Neutrophil (primary cell): Measurements from ENCODE around the gene TOR1B.
A peak's percentile ranks its signal among the peaks of the same experiment; 100 is the strongest.

Experiments
- H3K27ac ChIP-seq: fragments of 200-600 bp; sonication (generic); 2 replicates; pipeline ENCODE4 v1.5.1; 2016; ENCODE audit warnings: mild to moderate bottlenecking, moderate library complexity
- H3K27me3 ChIP-seq: fragments of 200-600 bp; sonication (generic); 2 replicates; pipeline ENCODE4 v1.6.0; 2016; ENCODE audit warnings: mild to moderate bottlenecking
- H3K36me3 ChIP-seq: fragments of 200-600 bp; sonication (generic); 2 replicates; pipeline ENCODE4 v1.5.1; 2017
- H3K4me1 ChIP-seq, 2 experiments: fragments of 200-600 bp in 1 of 2; sonication (generic) in 1 of 2; 1 replicate in 1 of 2; 2 replicates in 1 of 2; pipeline versions ENCODE4 v1.5.1 to v1.6.1; 2013 to 2016; ENCODE audit warnings: low read depth in 1 of 2, low read length in 1 of 2, mild to moderate bottlenecking in 1 of 2, moderate library complexity in 1 of 2; ENCODE audit not compliant: control insufficient read depth in 1 of 2, insufficient read depth in 1 of 2
- H3K4me3 ChIP-seq, 2 experiments: fragments of 200-600 bp in 1 of 2; sonication (generic) in 1 of 2; 1 replicate in 1 of 2; 2 replicates in 1 of 2; pipeline ENCODE4 v1.5.1; 2013 to 2016; ENCODE audit warnings: low read depth in 1 of 2, low read length in 1 of 2, mild to moderate bottlenecking in 1 of 2, moderate library complexity in 1 of 2
- H3K9me3 ChIP-seq: fragments of 200-600 bp; sonication (generic); 2 replicates; pipeline ENCODE4 v1.5.1; 2016
- CTCF ChIP-seq: fragments of 200-600 bp; sonication (generic); IDR thresholded peaks from 2 replicates; pipeline ENCODE4 v1.5.1; 2016; ENCODE audit warnings: antibody characterized with exemption

Gene TOR1B

GRCh38 chr9:129822898-129823541, 20.0 kb downstream of the TOR1B start:
- Histone ChIP-seq H3K27ac (peak overlapping the region; percentile 86), H3K9me3 (no peaks in the 10 kb centered on the region), H3K36me3 (peaks cover 52% of the 10 kb centered on the region), H3K4me1 (peaks cover 27 to 46% of the 10 kb centered on the region in 2 experiments), H3K27me3 (no peaks in the 10 kb centered on the region), H3K4me3 (peak overlapping the region; percentile 78 to 86)
- TF ChIP-seq CTCF = no peak

GRCh38 chr9:129823542-129823934, 20.6 kb downstream of the TOR1B start:
- Histone ChIP-seq H3K27ac (peak overlapping the region; percentile 86), H3K27me3 (no peaks in the 10 kb centered on the region), H3K36me3 (peaks cover 51% of the 10 kb centered on the region), H3K4me3 (peak overlapping the region; percentile 78 to 86), H3K4me1 (peaks cover 22 to 41% of the 10 kb centered on the region in 2 experiments), H3K9me3 (no peaks in the 10 kb centered on the region)
- TF ChIP-seq CTCF = no peak

- Histone ChIP-seq H3K9me3 (no peaks in the 10 kb centered on the region), H3K4me1 (peaks cover 16 to 36% of the 10 kb centered on the region in 2 experiments), H3K27me3 (no peaks in the 10 kb centered on the region), H3K4me3 (peak within 1 kb of the TSS; percentile 78 to 86), H3K36me3 (peaks cover 51% of the 10 kb centered on the region), H3K27ac (peak within 1 kb of the TSS; percentile 86)
- TF ChIP-seq CTCF = peak; percentile 20
Observed at GRCh38 chr9:129823935-129824601, 21.1 kb downstream of the TOR1B start, which contains the start of gene TOR1A. TSS of gene TOR1A (minus strand) at chr9:129824136. CDS start at chr9:129824085, 51 bp downstream.

- no peak for TF ChIP-seq CTCF
- Histone ChIP-seq H3K27me3 (no peaks in the 10 kb centered on the region), H3K4me3 (no peak overlapping the region), H3K36me3 (peaks cover 55% of the 10 kb centered on the region), H3K4me1 (peaks cover 16 to 25% of the 10 kb centered on the region in 2 experiments), H3K27ac (no peak overlapping the region), H3K9me3 (no peaks in the 10 kb centered on the region)
Observed at GRCh38 chr9:129826344-129826743, 23.4 kb downstream of the TOR1B start.

- Histone ChIP-seq H3K36me3 (peaks cover 55% of the 10 kb centered on the region), H3K27ac (no peak overlapping the region), H3K9me3 (no peaks in the 10 kb centered on the region), H3K27me3 (no peaks in the 10 kb centered on the region), H3K4me3 (no peak overlapping the region), H3K4me1 (peaks cover 15 to 23% of the 10 kb centered on the region in 2 experiments)
- TF ChIP-seq CTCF = no peak
Observed at GRCh38 chr9:129826759-129827158, 23.8 kb downstream of the TOR1B start.
